Natural killer cell (primary cell): ENCODE results near the gene GNB1L. TPM values are rescaled to one million over a fixed set of nuclear protein-coding genes. Genes with fewer than 3 reads are reported as not detected.

Experiments used
- ATAC-seq, 3 donors: fragments of 150-1000 bp in 2 of 3; fragments of 200-7000 bp in 1 of 3; cut with Tn5 transposase; 1 replicate in 1 of 3; 2 replicates in 2 of 3; pipeline ENCODE4 v1.10.0; 2021; ENCODE audit warnings: mild to moderate bottlenecking in 2 of 3, moderate library complexity in 2 of 3
- DNase-seq, 2 donors: peaks; one replicate each; pipeline versions ENCODE4 v3.0.0 to v3.0.0-alpha.2; 2013 to 2021; ENCODE audit warnings: mixed read lengths in 1 of 2
- H3K27ac ChIP-seq: one replicate; pipeline ENCODE4 v1.5.1; 2013; ENCODE audit warnings: mild to moderate bottlenecking, low read length
- H3K27me3 ChIP-seq: one replicate; pipeline ENCODE4 v1.6.1; 2013; ENCODE audit warnings: low read length; ENCODE audit not compliant: control insufficient read depth, insufficient read depth
- H3K36me3 ChIP-seq: one replicate; pipeline ENCODE4 v1.6.1; 2013; ENCODE audit warnings: low read length; ENCODE audit not compliant: control insufficient read depth, insufficient read depth
- H3K4me1 ChIP-seq: one replicate; pipeline ENCODE4 v1.6.1; 2013; ENCODE audit warnings: low read length; ENCODE audit not compliant: control insufficient read depth, insufficient read depth
- H3K4me3 ChIP-seq: one replicate; pipeline ENCODE4 v1.5.1; 2013; ENCODE audit warnings: low read length
- H3K9me3 ChIP-seq: one replicate; pipeline ENCODE4 v1.6.1; 2013; ENCODE audit warnings: low read length; ENCODE audit not compliant: control insufficient read depth, insufficient read depth
- H3K27ac Mint-ChIP-seq, 2 donors: one replicate each; pipeline ENCODE4 v1.8.0; 2022; ENCODE audit warnings: mild to moderate bottlenecking in 2 of 2, mixed read lengths in 2 of 2, moderate library complexity in 1 of 2
- H3K27me3 Mint-ChIP-seq, 2 donors: one replicate each; pipeline ENCODE4 v1.8.0; 2022; ENCODE audit warnings: low read depth in 2 of 2, mixed read lengths in 2 of 2
- H3K36me3 Mint-ChIP-seq: one replicate; pipeline ENCODE4 v1.8.0; 2022; ENCODE audit warnings: mixed read lengths
- H3K4me1 Mint-ChIP-seq, 2 donors: one replicate each; pipeline ENCODE4 v1.8.0; 2022; ENCODE audit warnings: mixed read lengths in 2 of 2
- H3K4me3 Mint-ChIP-seq: one replicate; pipeline ENCODE4 v1.8.0; 2022; ENCODE audit warnings: mild to moderate bottlenecking, moderate library complexity, mixed read lengths
- H3K9me3 Mint-ChIP-seq, 2 donors: one replicate each; pipeline ENCODE4 v1.8.0; 2022; ENCODE audit warnings: mixed read lengths in 2 of 2
- WGBS: methylation state at CpG from one replicate; pipeline ENCODE4 v1.1.7; 2013; ENCODE audit warnings: missing lambda C conversion rate; ENCODE audit not compliant: insufficient coverage; 5-methylcytosine and 5-hydroxymethylcytosine counted together
- intact Hi-C: fragments of 100-400 bp; cut with micrococcal nuclease; formaldehyde crosslinking; loops from one replicate; pipeline ENCODE4 v1.14.2; 2022
- total RNA-seq, 4 donors: library from RNA; stranded (reverse); fragments of 120-200 nt in 1 of 4; gene quantifications; one replicate each; pipeline versions ENCODE4 v1.2.3 to v1.2.4, GENCODE V29; 2013 to 2022
- TF ChIP-seq, protein P1 (sequence below): fragments of 200-600 bp; IDR thresholded peaks from one replicate; pipeline ENCODE4 v1.8.0; 2022; ENCODE audit warnings: antibody characterized with exemption

Gene GNB1L
- total RNA-seq, 3 donors from 2014 or later (not counting 1 experiment from before 2014, with no cell fraction given), result 5.1 to 5.3 (median 5.3) TPM

- Mint-ChIP-seq H3K4me1 (no peaks in the 10 kb centered on the region), H3K27me3 (no peaks in the 10 kb centered on the region), H3K36me3 (no peaks in the 10 kb centered on the region), H3K27ac (no peak overlapping the region), H3K9me3 (peaks cover 0 to 4% of the 10 kb centered on the region in 2 donors), H3K4me3 (no peak overlapping the region)
- ATAC-seq (no peak), DNase-seq (no peak)
- H3K27ac ChIP-seq, result no peak overlapping the region
- 88% methylated on average over 24 of the region's 24 CpGs for WGBS
- intact Hi-C loops, result no loop called here
- H3K36me3 ChIP-seq, result no peaks in the 10 kb centered on the region
- no peak overlapping the region for H3K4me3 ChIP-seq
- H3K9me3 ChIP-seq, result peaks cover 4% of the 10 kb centered on the region
- no peaks in the 10 kb centered on the region for H3K27me3 ChIP-seq
- TF ChIP-seq, protein P1, sequence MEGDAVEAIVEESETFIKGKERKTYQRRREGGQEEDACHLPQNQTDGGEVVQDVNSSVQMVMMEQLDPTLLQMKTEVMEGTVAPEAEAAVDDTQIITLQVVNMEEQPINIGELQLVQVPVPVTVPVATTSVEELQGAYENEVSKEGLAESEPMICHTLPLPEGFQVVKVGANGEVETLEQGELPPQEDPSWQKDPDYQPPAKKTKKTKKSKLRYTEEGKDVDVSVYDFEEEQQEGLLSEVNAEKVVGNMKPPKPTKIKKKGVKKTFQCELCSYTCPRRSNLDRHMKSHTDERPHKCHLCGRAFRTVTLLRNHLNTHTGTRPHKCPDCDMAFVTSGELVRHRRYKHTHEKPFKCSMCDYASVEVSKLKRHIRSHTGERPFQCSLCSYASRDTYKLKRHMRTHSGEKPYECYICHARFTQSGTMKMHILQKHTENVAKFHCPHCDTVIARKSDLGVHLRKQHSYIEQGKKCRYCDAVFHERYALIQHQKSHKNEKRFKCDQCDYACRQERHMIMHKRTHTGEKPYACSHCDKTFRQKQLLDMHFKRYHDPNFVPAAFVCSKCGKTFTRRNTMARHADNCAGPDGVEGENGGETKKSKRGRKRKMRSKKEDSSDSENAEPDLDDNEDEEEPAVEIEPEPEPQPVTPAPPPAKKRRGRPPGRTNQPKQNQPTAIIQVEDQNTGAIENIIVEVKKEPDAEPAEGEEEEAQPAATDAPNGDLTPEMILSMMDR, result no peak
- H3K4me1 ChIP-seq, result no peaks in the 10 kb centered on the region
Observed at GRCh38 chr22:19797086-19798002, 57.3 kb downstream of the GNB1L start.

DNA sequence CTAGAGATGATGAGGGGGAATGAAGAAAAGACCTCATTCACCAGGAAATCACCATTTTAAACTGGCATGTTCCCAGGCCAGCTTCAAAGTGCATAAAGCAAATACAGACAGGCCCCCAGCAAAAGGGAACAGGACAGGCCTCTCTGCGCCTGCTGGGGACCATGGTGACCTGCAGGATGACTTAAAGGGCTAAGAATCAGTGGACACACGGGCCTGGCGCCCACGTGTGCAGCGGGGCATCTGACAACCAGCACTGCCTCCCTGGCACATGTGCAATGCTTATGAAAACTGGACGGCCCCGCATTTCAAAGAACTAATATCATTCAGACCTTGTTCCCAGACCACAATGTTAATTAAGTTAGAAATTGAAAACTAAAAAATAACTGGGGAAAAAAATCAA is 58.5 kb downstream of the GNB1L start:
- DNase-seq (no peak), ATAC-seq (no peak)
- no peak overlapping the region for H3K4me3 ChIP-seq
- H3K4me1 Mint-ChIP-seq, result no peaks in the 10 kb centered on the region
- WGBS, result 95% methylated on average over 7 of the region's 7 CpGs
- peaks cover 0 to 4% of the 10 kb centered on the region in 2 donors for H3K9me3 Mint-ChIP-seq
- H3K36me3 ChIP-seq, result peaks cover 2% of the 10 kb centered on the region
- TF ChIP-seq, protein P1, result no peak
- no peaks in the 10 kb centered on the region for H3K36me3 Mint-ChIP-seq
- intact Hi-C loops, result no loop called here
- H3K9me3 ChIP-seq, result peaks cover 4% of the 10 kb centered on the region
- H3K27ac ChIP-seq, result no peak overlapping the region
- no peaks in the 10 kb centered on the region for H3K27me3 ChIP-seq
- H3K27me3 Mint-ChIP-seq, result no peaks in the 10 kb centered on the region
- H3K27ac Mint-ChIP-seq, result no peak overlapping the region
- H3K4me3 Mint-ChIP-seq, result no peak overlapping the region
- H3K4me1 ChIP-seq, result no peaks in the 10 kb centered on the region

DNA sequence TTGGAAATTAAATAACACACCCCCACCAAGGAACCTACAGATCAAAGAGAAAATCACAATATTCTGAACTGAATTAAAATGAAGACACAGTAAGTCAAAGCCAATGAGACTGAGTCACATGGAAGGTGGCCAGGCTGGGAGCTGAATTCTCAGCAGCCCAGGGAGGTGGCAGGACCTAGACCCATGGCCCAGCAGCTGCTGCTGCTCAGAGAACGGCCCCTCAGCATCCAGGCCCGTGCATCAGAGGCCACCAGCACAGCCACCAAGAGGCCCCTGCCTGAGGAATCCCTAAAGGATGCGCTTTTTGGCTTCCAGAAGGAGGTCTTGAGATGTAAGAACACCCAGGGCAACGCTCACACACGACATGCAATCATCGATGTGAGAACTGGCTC is 59.1 kb downstream of the GNB1L start:
- intact Hi-C loops, result no loop called here
- peak in 1 of 3 donors; percentile 37 for ATAC-seq
- H3K27me3 ChIP-seq, result no peaks in the 10 kb centered on the region
- Mint-ChIP-seq H3K9me3 (peaks cover 0 to 4% of the 10 kb centered on the region in 2 donors), H3K4me3 (no peak overlapping the region), H3K27ac (no peak overlapping the region), H3K36me3 (no peaks in the 10 kb centered on the region), H3K4me1 (no peaks in the 10 kb centered on the region), H3K27me3 (no peaks in the 10 kb centered on the region)
- no peaks in the 10 kb centered on the region for H3K4me1 ChIP-seq
- DNase-seq, result no peak
- WGBS, result 94% methylated on average over 6 of the region's 6 CpGs
- no peak overlapping the region for H3K27ac ChIP-seq
- TF ChIP-seq, protein P1, result no peak
- H3K4me3 ChIP-seq, result no peak overlapping the region
- H3K9me3 ChIP-seq, result peaks cover 4% of the 10 kb centered on the region
- H3K36me3 ChIP-seq, result peaks cover 2% of the 10 kb centered on the region
